ENCODE results near the gene INPP4A.

Gene INPP4A

GRCh38 chr2:98501223-98501622, 56.6 kb downstream of the INPP4A start:
- no peak for DNase-seq

- DNase-seq, result no peak
These were observed 57.2 kb downstream of the INPP4A start for GRCh38 chr2:98501876-98502275.

- DNase-seq, result no peak
These were observed 58.1 kb downstream of the INPP4A start for GRCh38 chr2:98502556-98503335.

- no peak for DNase-seq
These were observed 58.9 kb downstream of the INPP4A start for GRCh38 chr2:98503481-98504105.

- no peak for DNase-seq
These were observed 59.9 kb downstream of the INPP4A start for GRCh38 chr2:98504381-98505109.

GRCh38 chr2:98505311-98505808, 60.7 kb downstream of the INPP4A start:
- DNase-seq, result peak; percentile 37

GRCh38 chr2:98505971-98506664, 61.5 kb downstream of the INPP4A start:
- no peak for DNase-seq

- no peak for DNase-seq
These were observed 62.2 kb downstream of the INPP4A start for GRCh38 chr2:98506881-98507280.

- no peak for DNase-seq
These were observed 62.8 kb downstream of the INPP4A start for GRCh38 chr2:98507461-98507860.

GRCh38 chr2:98507891-98508708, 63.4 kb downstream of the INPP4A start:
- DNase-seq, result no peak

- DNase-seq, result peak; percentile 60
These were observed 64.0 kb downstream of the INPP4A start for GRCh38 chr2:98508709-98509066.

GRCh38 chr2:98509542-98510321, 65.1 kb downstream of the INPP4A start:
- no peak for DNase-seq

GRCh38 chr2:98510322-98510662, 65.6 kb downstream of the INPP4A start:
- no peak for DNase-seq

- DNase-seq, result no peak
These were observed 67.3 kb downstream of the INPP4A start for GRCh38 chr2:98511981-98512380.

GRCh38 chr2:98512699-98513098, 68.0 kb downstream of the INPP4A start:
- DNase-seq, result no peak

- no peak for DNase-seq
These were observed 69.5 kb downstream of the INPP4A start for GRCh38 chr2:98514096-98514639.

GRCh38 chr2:98514879-98515249, 70.2 kb downstream of the INPP4A start:
- no peak for DNase-seq

- peak; percentile 51 for DNase-seq
These were observed 70.8 kb downstream of the INPP4A start for GRCh38 chr2:98515250-98515991.

- DNase-seq, result no peak
These were observed 71.9 kb downstream of the INPP4A start for GRCh38 chr2:98516571-98516970.

- DNase-seq, result no peak
These were observed 73.0 kb downstream of the INPP4A start for GRCh38 chr2:98517636-98518035.

- DNase-seq, result peak; percentile 60
These were observed 73.4 kb downstream of the INPP4A start for GRCh38 chr2:98518101-98518500.

Measured in activated CD4-positive, alpha-beta T cell treated with anti-CD3 and anti-CD28 coated beads, Interleukin-10, Interleukin-2, amounts not matched to agents 100 ng/mL and 50 ng/mL, durations not matched to agents 16 hours and 8 hours (primary cell).